H1 (cell line): Measurements from ENCODE around the gene ARHGAP32. TPM values are rescaled to one million over a fixed set of nuclear protein-coding genes. Genes with fewer than 3 reads are reported as not detected.

Experiments used
- CTCF ChIA-PET: fragments of 300-600 bp; sonication (Branson Sonifier 250); formaldehyde crosslinking; loops from one replicate; lab custom pipeline; 2021; ENCODE audit not compliant: partially characterized antibody; lab: Charles Lee
- POLR2A ChIA-PET: fragments of 300-600 bp; sonication (Branson Sonifier 250); formaldehyde crosslinking; loops from one replicate; lab custom pipeline; 2021; ENCODE audit warnings: inconsistent platforms; ENCODE audit not compliant: partially characterized antibody; lab: Charles Lee
- DNase-seq, 2 experiments: peaks; one replicate each; pipeline versions ENCODE4 v3.0.0 to v3.0.0-alpha.2; 2010 to 2022; ENCODE audit warnings: low spot score in 2 of 2, low read depth in 1 of 2, mixed read lengths in 1 of 2
- FAIRE-seq: peaks from 2 replicates; lab custom pipeline; 2011; peaks lifted over from hg19 to GRCh38; lab: Jason Lieb, UNC
- H2AFZ ChIP-seq: 2 replicates; pipeline ENCODE4 v1.8.1; 2012; ENCODE audit warnings: low read length, inconsistent platforms
- H2AK5ac ChIP-seq: 2 replicates; pipeline ENCODE4 v1.6.1; 2013; ENCODE audit warnings: low read depth, low read length
- H2BK120ac ChIP-seq: replicated peaks from 2 replicates; pipeline ENCODE3; 2013; ENCODE audit warnings: low read depth, low read length, inconsistent platforms
- H2BK12ac ChIP-seq: 2 replicates; pipeline ENCODE4 v1.6.1; 2013; ENCODE audit warnings: low read depth, low read length
- H2BK15ac ChIP-seq: 2 replicates; pipeline ENCODE4 v1.6.1; 2013; ENCODE audit warnings: low read length
- H2BK20ac ChIP-seq: 2 replicates; pipeline ENCODE4 v1.6.1; 2013; ENCODE audit warnings: low read length
- H2BK5ac ChIP-seq: 2 replicates; pipeline ENCODE4 v1.6.1; 2013; ENCODE audit warnings: low read depth, low read length
- H3K14ac ChIP-seq: 2 replicates; pipeline ENCODE4 v1.6.1; 2013; ENCODE audit warnings: inconsistent platforms; ENCODE audit not compliant: insufficient read length
- H3K18ac ChIP-seq: 2 replicates; pipeline ENCODE4 v1.6.1; 2013; ENCODE audit warnings: low read length; ENCODE audit errors: extremely low read depth
- H3K23ac ChIP-seq: 2 replicates; pipeline ENCODE4 v1.6.1; 2013; ENCODE audit warnings: inconsistent platforms; ENCODE audit not compliant: insufficient read length
- H3K23me2 ChIP-seq: 2 replicates; pipeline ENCODE4 v1.6.1; 2013; ENCODE audit warnings: low read depth, low read length
- H3K27ac ChIP-seq: 2 replicates; pipeline ENCODE4 v1.6.1; 2011; ENCODE audit warnings: low read depth, low read length, inconsistent platforms
- H3K27me3 ChIP-seq, 4 experiments: replicated peaks in 1 of 4; 1 replicate in 1 of 4; 2 replicates in 3 of 4; pipeline versions ENCODE4 v1.6.1 to v1.8.1; 2011 to 2013; ENCODE audit warnings: low read length in 3 of 4, mild to moderate bottlenecking in 3 of 4, inconsistent platforms in 2 of 4, mixed read lengths in 2 of 4, moderate library complexity in 1 of 4; ENCODE audit not compliant: control insufficient read depth in 3 of 4, insufficient read depth in 3 of 4; ENCODE audit errors: extremely low read depth in 1 of 4
- H3K36me3 ChIP-seq, 4 experiments: 2 replicates each; pipeline versions ENCODE4 v1.6.1 to v1.8.1; 2011 to 2013; ENCODE audit warnings: mild to moderate bottlenecking in 4 of 4, low read length in 3 of 4, moderate library complexity in 2 of 4, control low read depth in 1 of 4, inconsistent platforms in 1 of 4; ENCODE audit not compliant: insufficient read depth in 4 of 4, control insufficient read depth in 2 of 4
- H3K4ac ChIP-seq: replicated peaks from 2 replicates; pipeline ENCODE3; 2013; ENCODE audit warnings: low read length, low read depth, mixed read lengths, inconsistent platforms; ENCODE audit not compliant: insufficient read length
- H3K4me1 ChIP-seq, 4 experiments: replicated peaks in 1 of 4; 1 replicate in 1 of 4; 2 replicates in 3 of 4; pipeline versions ENCODE4 v1.6.1 to v1.8.1; 2011 to 2013; ENCODE audit warnings: low read length in 3 of 4, inconsistent platforms in 2 of 4, mixed read lengths in 1 of 4; ENCODE audit not compliant: insufficient read depth in 4 of 4, control insufficient read depth in 3 of 4
- H3K4me2 ChIP-seq, 2 experiments: 2 replicates each; pipeline versions ENCODE4 v1.6.1 to v1.8.1; 2011 to 2013; ENCODE audit warnings: low read depth in 2 of 2, low read length in 2 of 2, control low read depth in 1 of 2, inconsistent platforms in 1 of 2, mild to moderate bottlenecking in 1 of 2; ENCODE audit not compliant: insufficient read depth in 1 of 2
- H3K4me3 ChIP-seq, 4 experiments: fragments of 200-600, 300-600 bp in 1 of 4; sonication (generic), shearing (Covaris generic), sonication (Bioruptor Twin) in 1 of 4; 2 replicates each; pipeline versions ENCODE4 v1.5.1 to v1.8.1; 2011 to 2016; ENCODE audit warnings: low read length in 4 of 4, low read depth in 3 of 4, control low read depth in 2 of 4, inconsistent platforms in 2 of 4, mild to moderate bottlenecking in 2 of 4, mixed read lengths in 1 of 4, moderate library complexity in 1 of 4; ENCODE audit not compliant: insufficient read depth in 2 of 4; ENCODE audit errors: extremely low read depth in 1 of 4
- H3K56ac ChIP-seq: replicated peaks from 2 replicates; pipeline ENCODE3; 2013; ENCODE audit warnings: low read depth, mild to moderate bottlenecking, mixed read lengths, low read length, inconsistent platforms; ENCODE audit not compliant: insufficient read length
- H3K79me1 ChIP-seq: 2 replicates; pipeline ENCODE4 v1.6.1; 2013; ENCODE audit warnings: low read depth, low read length, control low read depth
- H3K79me2 ChIP-seq, 2 experiments: 2 replicates each; pipeline versions ENCODE4 v1.6.1 to v1.8.1; 2012 to 2013; ENCODE audit warnings: low read length in 2 of 2, mild to moderate bottlenecking in 2 of 2, inconsistent platforms in 1 of 2; ENCODE audit not compliant: insufficient read depth in 2 of 2, control insufficient read depth in 1 of 2
- H3K9ac ChIP-seq, 4 experiments: replicated peaks in 1 of 4; 1 replicate in 1 of 4; 2 replicates in 3 of 4; pipeline versions ENCODE4 v1.6.1 to v1.8.1; 2011 to 2013; ENCODE audit warnings: low read depth in 3 of 4, low read length in 3 of 4, control low read depth in 2 of 4, mild to moderate bottlenecking in 2 of 4, moderate library complexity in 2 of 4, inconsistent platforms in 1 of 4; ENCODE audit errors: extremely low read depth in 1 of 4
- H3K9me3 ChIP-seq, 2 experiments: 2 replicates each; pipeline versions ENCODE4 v1.6.1 to v1.8.1; 2012 to 2013; ENCODE audit warnings: mild to moderate bottlenecking in 2 of 2, moderate library complexity in 2 of 2, control low read depth in 1 of 2, inconsistent platforms in 1 of 2, low read depth in 1 of 2, low read length in 1 of 2, mixed read lengths in 1 of 2; ENCODE audit not compliant: insufficient read depth in 2 of 2
- H4K20me1 ChIP-seq, 2 experiments: replicated peaks in 1 of 2; 2 replicates each; pipeline versions ENCODE3 to v1.8.1; 2011 to 2013; ENCODE audit warnings: inconsistent platforms in 2 of 2, low read length in 2 of 2, mild to moderate bottlenecking in 1 of 2; ENCODE audit not compliant: insufficient read depth in 2 of 2, control insufficient read depth in 1 of 2
- H4K5ac ChIP-seq: 2 replicates; pipeline ENCODE4 v1.6.1; 2013; ENCODE audit warnings: low read length, low read depth, mixed read lengths, inconsistent platforms; ENCODE audit not compliant: insufficient read length
- H4K8ac ChIP-seq: 2 replicates; pipeline ENCODE4 v1.8.0; 2013; ENCODE audit warnings: mild to moderate bottlenecking, moderate library complexity, low read length, inconsistent platforms; ENCODE audit not compliant: insufficient read depth; ENCODE audit errors: extremely low read depth
- H4K91ac ChIP-seq: replicated peaks from 2 replicates; pipeline ENCODE3; 2013; ENCODE audit warnings: low read length, mixed read lengths, inconsistent platforms; ENCODE audit not compliant: insufficient read length
- BRCA1 ChIP-seq: IDR thresholded peaks from 2 replicates; pipeline ENCODE4 v1.6.1; 2012; ENCODE audit warnings: low read depth, low read length, improper control_type of control experiment
- CHD1 ChIP-seq: IDR thresholded peaks from 2 replicates; pipeline ENCODE4 v1.6.1; 2012; ENCODE audit warnings: low read depth, low read length, improper control_type of control experiment
- CTBP2 ChIP-seq: IDR thresholded peaks from 2 replicates; pipeline ENCODE4 v1.7.0; 2011; ENCODE audit warnings: borderline replicate concordance, mild to moderate bottlenecking, moderate library complexity, mixed read lengths, low read length; ENCODE audit not compliant: insufficient read depth, insufficient read length
- EP300 ChIP-seq, 2 experiments: IDR thresholded peaks; 1 replicate in 1 of 2; 2 replicates in 1 of 2; pipeline ENCODE4 v1.6.1; 2011 to 2012; ENCODE audit warnings: low read depth in 2 of 2, low read length in 2 of 2, mild to moderate bottlenecking in 2 of 2, borderline replicate concordance in 1 of 2, inconsistent platforms in 1 of 2, moderate library complexity in 1 of 2
- FOSL1 ChIP-seq: IDR thresholded peaks from 2 replicates; pipeline ENCODE4 v1.6.1; 2011; ENCODE audit warnings: mild to moderate bottlenecking, low read depth, low read length, moderate library complexity; ENCODE audit not compliant: insufficient read depth
- KDM5A ChIP-seq: fragments of 200-600 bp; IDR thresholded peaks from 2 replicates; pipeline ENCODE4 v1.7.1; 2012; ENCODE audit warnings: mild to moderate bottlenecking, low read length, inconsistent platforms, mixed read lengths
- MAFK ChIP-seq: IDR thresholded peaks from 2 replicates; pipeline ENCODE4 v1.6.1; 2012; ENCODE audit warnings: low read depth, mild to moderate bottlenecking, improper control_type of control experiment, low read length
- NANOG ChIP-seq: IDR thresholded peaks from 2 replicates; pipeline ENCODE4 v1.6.1; 2011; ENCODE audit warnings: low read length, low read depth, mild to moderate bottlenecking, inconsistent platforms; ENCODE audit not compliant: insufficient read depth, poor library complexity, severe bottlenecking
- RAD21 ChIP-seq, 2 experiments: IDR thresholded peaks in 1 of 2; conservative IDR thresholded peaks in 1 of 2; 2 replicates each; pipeline ENCODE4 v1.6.1; 2011; ENCODE audit warnings: low read depth in 2 of 2, low read length in 2 of 2, improper control_type of control experiment in 1 of 2, inconsistent platforms in 1 of 2, mild to moderate bottlenecking in 1 of 2, moderate library complexity in 1 of 2
- RNF2 ChIP-seq: fragments of 200-900, 300-1000 bp; sonication (generic); IDR thresholded peaks from 2 replicates; pipeline ENCODE4 v1.7.1; 2016; ENCODE audit warnings: borderline replicate concordance, low read depth, mild to moderate bottlenecking, antibody characterized with exemption, low read length; ENCODE audit not compliant: poor library complexity, severe bottlenecking; ENCODE audit errors: missing control alignments
- SIRT6 ChIP-seq: IDR thresholded peaks from one replicate; pipeline ENCODE4 v1.7.1; 2012; ENCODE audit warnings: low read length, inconsistent platforms
- TAF1 ChIP-seq: IDR thresholded peaks from 2 replicates; pipeline ENCODE4 v1.6.1; 2011; ENCODE audit warnings: mild to moderate bottlenecking, low read depth, low read length
- TBP ChIP-seq: IDR thresholded peaks from 2 replicates; pipeline ENCODE4 v1.6.1; 2011; ENCODE audit warnings: low read depth, low read length, improper control_type of control experiment
- TCF12 ChIP-seq: IDR thresholded peaks from 2 replicates; pipeline ENCODE4 v1.6.1; 2011; ENCODE audit warnings: low read depth, mild to moderate bottlenecking, low read length
- WGBS, 2 experiments: shearing (Covaris generic) in 1 of 2; methylation state at CpG; one replicate each; pipeline versions ENCODE4 v1.1.6 to v1.1.7; 2013 to 2015; ENCODE audit warnings: low lambda C conversion rate in 2 of 2, mixed read lengths in 2 of 2, inconsistent platforms in 1 of 2, low coverage in 1 of 2, missing lambda C conversion rate in 1 of 2; ENCODE audit not compliant: insufficient replicate concordance in 2 of 2, insufficient coverage in 1 of 2, insufficient read length in 1 of 2; ENCODE audit errors: extremely low coverage in 1 of 2, missing lambda C conversion rate in 1 of 2; 5-methylcytosine and 5-hydroxymethylcytosine counted together
- polyA plus RNA-seq, 7 experiments: library from polyadenylated mRNA; depleted of rRNA in 3 of 7; stranded (reverse) in 5 of 7; unstranded in 2 of 7; fragments of >200 nt in 5 of 7; fragments of 200-250 nt in 2 of 7; gene quantifications; 1 replicate in 5 of 7; 2 replicates in 1 of 7; 4 replicates in 1 of 7; pipeline versions ENCODE4 v1.2.1 to v1.2.3, GENCODE V29; 2011 to 2013; ENCODE audit warnings: missing spikeins in 2 of 7, mixed read lengths in 2 of 7
- total RNA-seq: library from RNA; stranded (reverse); fragmentation: NEBNext Ultra II Directional; extraction: Animal tissue kit (Norgen Biotek cat#: 25700); gene quantifications from 2 replicates; pipeline ENCODE4 v1.2.1, GENCODE V29; 2021

ARHGAP32 gene
- total and polyA plus RNA-seq, 2 of the 8 experiments (the other 6 are each of a cell fraction or from before 2014, with no cell fraction given) = 13.7 to 30.0 TPM

DNA sequence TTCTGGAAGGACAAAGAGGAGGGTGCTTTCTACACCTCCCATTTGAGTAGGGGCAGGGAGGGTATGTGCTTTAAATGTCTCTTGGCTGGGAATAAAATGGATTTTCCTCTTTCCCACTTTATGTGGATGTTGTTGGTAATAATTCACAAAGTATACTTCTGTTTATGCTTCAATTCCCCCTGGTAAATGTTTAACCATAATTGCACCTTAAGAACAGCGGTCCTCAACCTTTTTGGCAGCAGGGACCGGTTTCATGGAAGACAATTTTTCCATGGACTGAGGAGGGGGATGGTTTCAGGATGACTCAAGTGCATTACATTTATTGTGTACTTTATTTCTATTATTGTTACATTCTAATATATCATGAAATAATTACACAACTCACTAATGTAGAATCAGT, 245.5 kb downstream of the ARHGAP32 start:
- no peak for DNase-seq
- no peak overlapping the region for H3K23ac ChIP-seq
- H2BK20ac ChIP-seq = no peak overlapping the region
- no peak overlapping the region for H3K27ac ChIP-seq
- no peaks in the 10 kb centered on the region for H3K36me3 ChIP-seq
- no peaks in the 10 kb centered on the region for H3K79me1 ChIP-seq
- H2BK5ac ChIP-seq = no peak overlapping the region
- H3K18ac ChIP-seq = no peak overlapping the region
- H3K4me1 ChIP-seq = no peaks in the 10 kb centered on the region; a peak in 1 of 7 replicates
- H4K8ac ChIP-seq = no peak overlapping the region
- no peaks in the 10 kb centered on the region for H3K23me2 ChIP-seq
- CTCF ChIA-PET = interaction anchor here (0.7 to 20.6 kb wide), 6 partner anchors 9 to 57 kb away, joined by 3 to 473 read pairs (median 12); partner anchors contain the start of genes KCNJ5 and TP53AIP1
- H3K4me2 ChIP-seq = no peak overlapping the region
- 97% methylated on average over 2 of the region's 2 CpGs; no CpG with 5 or more reads in 1 of the 2 experiments for WGBS, 2 experiments
- no peak for FAIRE-seq
- H3K27me3 ChIP-seq = peaks cover 0 to 5% (median 0%) of the 10 kb centered on the region in 4 experiments; a peak in 2 of 7 replicates
- H4K91ac ChIP-seq = no peak overlapping the region
- no peak overlapping the region for H2AK5ac ChIP-seq
- no peak overlapping the region for H2BK15ac ChIP-seq
- no peak overlapping the region for H2BK12ac ChIP-seq
- no peak overlapping the region for H3K14ac ChIP-seq
- H3K4ac ChIP-seq = no peak overlapping the region
- H3K56ac ChIP-seq = no peak overlapping the region
- H3K4me3 ChIP-seq = no peak overlapping the region
- H4K5ac ChIP-seq = no peak overlapping the region
- H4K20me1 ChIP-seq = no peaks in the 10 kb centered on the region
- no peaks in the 10 kb centered on the region for H3K9me3 ChIP-seq
- no peaks in the 10 kb centered on the region for H3K79me2 ChIP-seq
- H3K9ac ChIP-seq = no peak overlapping the region
- H2AFZ ChIP-seq = no peak overlapping the region
- POLR2A ChIA-PET = no interaction called here
- H2BK120ac ChIP-seq = no peak overlapping the region
- TF ChIP-seq TAF1 (no peak), EP300 (IDR thresholded peaks at IDR 0.05; ENCODE audit: borderline replicate concordance in 1 of 2, low read depth in 2 of 2, low read length in 2 of 2) (no peak), MAFK (no peak), KDM5A (no peak), TBP (no peak), SIRT6 (no peak), FOSL1 (no peak), TCF12 (no peak), CTBP2 (no peak), RNF2 (no peak), BRCA1 (no peak), NANOG (no peak), CHD1 (no peak), RAD21 (IDR thresholded peaks at IDR 0.05 in 1 of 2, conservative IDR thresholded peaks at IDR 0.05 in 1 of 2; ENCODE audit: low read depth in 2 of 2, low read length in 2 of 2) (no peak)
